Activated T-cell treated with anti-CD3 and anti-CD28 coated beads for 1 hour (primary cell): Measurements from ENCODE around the gene CTBP2.

ENCODE experiments used
- DNase-seq: peaks from one replicate; pipeline ENCODE4 v3.0.0-alpha.2; 2020; ENCODE audit warnings: low read depth

CTBP2 gene

DNA sequence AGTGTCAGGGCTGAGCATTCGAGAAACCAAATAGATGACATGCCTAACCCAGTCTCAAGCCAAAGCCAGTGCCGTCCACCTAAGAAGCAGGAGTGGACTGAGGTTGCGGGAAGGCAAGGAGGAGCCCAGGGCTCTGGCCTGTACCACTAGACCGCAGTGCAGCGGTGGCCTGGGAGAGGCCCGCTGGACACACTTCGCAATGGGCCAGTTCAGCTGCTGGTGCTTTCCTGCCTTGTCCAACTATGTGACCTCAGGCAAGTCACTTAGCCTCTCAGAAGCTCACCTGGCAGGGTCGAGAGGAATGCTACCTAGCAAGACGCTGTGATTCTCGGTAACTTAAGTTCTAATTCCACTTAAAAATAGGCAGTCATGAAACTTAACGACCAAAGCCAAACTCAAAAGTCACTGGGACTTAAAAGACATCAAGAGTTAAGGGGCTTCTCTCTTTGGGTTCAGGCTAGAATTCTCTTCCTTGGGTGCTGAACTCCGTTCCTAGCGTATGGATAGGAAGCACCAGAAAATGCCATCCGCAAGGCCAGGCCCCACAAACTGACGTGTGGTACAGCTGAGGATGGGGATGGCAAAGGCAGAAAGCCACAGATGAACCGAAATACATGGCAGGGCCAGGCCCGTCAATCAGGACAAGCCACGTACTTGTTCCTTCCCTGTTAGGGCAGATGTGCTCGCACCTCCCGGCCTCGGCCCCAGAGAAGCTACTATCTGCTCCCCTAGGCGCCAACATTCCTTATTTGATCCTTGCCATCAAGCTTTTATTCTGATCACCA, 34.2 kb downstream of the CTBP2 start:
- no peak for DNase-seq

DNA sequence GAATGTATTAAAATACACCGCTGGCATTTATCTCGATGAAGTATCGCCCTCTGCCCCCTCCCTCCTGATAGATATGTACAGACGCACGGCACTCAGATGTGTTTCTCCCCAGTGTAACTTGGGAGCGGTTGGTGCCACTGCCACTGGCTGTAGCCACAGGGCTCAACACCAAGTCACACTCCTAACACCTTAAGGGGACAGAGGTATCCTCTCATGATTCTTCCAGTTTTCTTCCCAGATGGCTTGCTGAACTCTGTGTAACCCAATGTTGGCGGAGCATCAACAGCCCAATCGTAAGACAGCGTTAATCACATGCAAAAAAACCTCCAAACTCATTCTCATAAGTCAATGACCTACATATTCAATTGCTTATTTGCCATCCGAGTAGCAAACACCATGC, 35.5 kb downstream of the CTBP2 start:
- DNase-seq: no peak

- no peak for DNase-seq
Observed at GRCh38 chr10:125124115-125124487, 36.3 kb downstream of the CTBP2 start.

- no peak for DNase-seq
Observed at GRCh38 chr10:125123476-125124114, 36.8 kb downstream of the CTBP2 start.

DNA sequence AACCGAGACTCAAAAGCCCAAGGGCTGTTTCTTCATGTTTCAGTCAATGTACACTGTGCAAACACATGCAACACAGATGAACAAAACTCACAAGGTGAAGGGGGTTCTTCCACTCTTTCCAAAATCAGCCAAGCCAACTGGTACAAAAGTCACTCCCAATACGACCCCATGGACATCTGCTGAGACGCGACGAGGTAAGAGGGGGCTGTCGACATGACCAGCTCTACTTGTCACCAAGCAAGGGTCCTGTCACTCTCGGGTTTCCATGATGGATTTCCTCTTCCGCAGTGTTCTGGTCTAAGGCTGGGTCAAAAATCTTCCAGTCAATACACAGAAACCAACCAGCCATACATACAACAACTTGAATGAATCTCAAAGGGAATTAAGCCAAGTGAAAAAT, 37.8 kb downstream of the CTBP2 start:
- DNase-seq: no peak

DNA sequence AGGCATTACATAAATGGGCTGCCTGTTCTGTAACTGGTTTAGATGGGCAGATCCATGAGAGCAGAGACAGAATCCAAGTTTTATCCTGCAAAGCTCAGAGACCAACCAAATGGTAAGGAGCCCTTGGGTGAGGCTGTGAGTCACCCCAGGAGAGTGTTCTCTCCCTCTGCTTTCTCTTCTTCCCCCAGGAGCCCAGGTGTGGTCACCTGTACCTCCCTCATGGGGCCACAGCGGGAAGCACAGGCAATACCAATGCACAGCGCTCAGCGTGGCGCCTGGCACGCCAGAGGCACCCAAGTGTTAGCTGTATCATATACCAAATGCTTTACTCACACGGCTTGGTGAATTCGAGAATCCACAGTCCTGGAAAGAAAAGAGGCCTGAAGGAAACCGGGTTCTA, 39.4 kb downstream of the CTBP2 start:
- DNase-seq: no peak

DNA sequence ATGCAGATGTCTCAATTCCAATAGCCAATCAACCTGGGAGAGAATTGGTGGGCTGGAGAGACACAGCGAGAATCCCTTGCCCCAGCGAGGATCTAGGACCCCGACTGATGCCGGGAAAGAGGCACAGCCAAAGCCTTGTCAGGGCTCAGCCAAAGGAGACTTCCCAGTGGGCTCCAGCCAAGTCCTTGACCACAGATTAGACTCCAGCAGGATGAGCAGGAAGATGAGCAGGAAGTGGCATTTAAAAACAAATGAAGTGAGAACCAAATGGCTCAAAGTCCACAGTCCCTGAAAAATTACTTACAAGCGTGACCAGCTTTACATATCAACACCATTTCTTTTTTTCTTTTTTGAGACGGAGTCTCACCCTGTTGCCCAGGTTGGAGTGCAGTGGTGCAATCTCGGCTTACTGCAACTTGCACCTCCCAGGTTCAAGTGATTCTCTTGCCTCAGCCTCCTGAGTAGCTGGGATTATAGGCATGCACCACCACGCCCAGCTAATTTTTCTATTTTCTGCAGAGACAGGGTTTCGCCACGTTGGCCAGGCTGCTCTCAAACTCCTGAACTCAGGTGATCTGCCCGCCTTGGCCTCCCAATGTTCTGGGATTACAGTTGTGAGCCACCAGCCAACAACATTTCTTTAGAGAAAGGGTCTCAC, 40.2 kb downstream of the CTBP2 start:
- no peak for DNase-seq

- DNase-seq: no peak
Observed at GRCh38 chr10:125118701-125119100, 41.7 kb downstream of the CTBP2 start.

- no peak for DNase-seq
Observed at GRCh38 chr10:125118011-125118611, 42.3 kb downstream of the CTBP2 start.

DNA sequence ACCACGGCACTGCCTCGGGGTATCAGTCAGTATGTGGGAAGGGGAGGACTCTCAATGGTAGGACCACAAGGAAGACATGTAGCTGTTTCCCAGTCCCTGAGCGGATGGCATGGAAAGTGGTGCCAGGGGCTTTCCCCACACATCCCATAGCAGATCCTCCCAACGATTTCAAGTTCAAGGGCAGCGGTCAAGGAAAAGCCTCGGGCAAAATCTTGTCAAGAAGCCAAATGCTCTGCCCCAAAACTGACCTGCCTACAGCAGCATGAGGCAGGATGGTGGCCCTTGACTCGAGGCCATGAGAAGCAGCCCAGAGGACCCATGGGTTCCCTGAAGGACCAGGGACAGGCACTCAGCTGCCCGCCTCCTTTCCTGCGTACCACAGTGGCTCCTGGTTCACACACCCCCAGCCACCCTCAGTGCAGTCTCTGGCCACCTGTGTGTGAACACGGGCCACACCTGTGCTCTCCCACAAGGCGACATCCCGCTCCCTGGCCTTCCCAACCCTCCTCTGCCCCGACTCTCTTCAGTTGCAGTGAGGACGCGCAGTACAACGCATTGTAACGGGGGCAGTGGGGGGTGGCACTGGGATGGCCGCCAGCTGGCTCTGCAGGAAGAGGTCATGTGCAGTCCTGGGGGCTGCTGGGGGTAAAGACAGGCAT, 43.6 kb downstream of the CTBP2 start:
- no peak for DNase-seq

DNA sequence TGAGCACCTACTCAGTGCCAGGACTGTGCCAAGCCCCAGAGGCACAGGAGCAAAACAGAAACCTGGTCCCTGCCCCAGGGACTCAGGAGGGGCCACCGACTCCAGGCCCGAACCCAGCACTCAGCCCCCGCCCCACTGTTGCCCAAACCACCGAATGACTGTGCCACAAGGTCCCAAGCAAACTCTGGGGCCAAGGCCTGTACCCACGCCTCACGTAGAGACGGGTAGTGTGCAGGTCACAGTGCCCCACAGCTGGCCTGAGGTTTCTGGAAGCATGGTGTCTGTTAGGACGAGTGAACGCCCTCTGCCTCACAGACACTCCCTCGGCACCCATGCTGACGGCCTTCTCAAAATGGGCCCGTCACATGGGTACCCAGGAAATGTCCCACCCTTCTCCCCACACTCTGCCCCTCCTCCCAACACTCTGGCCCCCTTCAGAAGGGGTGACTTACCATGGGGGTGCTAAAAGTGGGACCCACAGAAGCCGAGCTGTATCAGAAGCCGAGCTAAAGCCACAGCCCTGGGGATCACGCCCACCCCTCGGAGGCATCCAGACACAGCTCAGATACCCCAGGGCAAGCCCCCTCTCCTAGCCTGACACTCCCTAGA, 44.2 kb downstream of the CTBP2 start:
- DNase-seq: no peak

DNA sequence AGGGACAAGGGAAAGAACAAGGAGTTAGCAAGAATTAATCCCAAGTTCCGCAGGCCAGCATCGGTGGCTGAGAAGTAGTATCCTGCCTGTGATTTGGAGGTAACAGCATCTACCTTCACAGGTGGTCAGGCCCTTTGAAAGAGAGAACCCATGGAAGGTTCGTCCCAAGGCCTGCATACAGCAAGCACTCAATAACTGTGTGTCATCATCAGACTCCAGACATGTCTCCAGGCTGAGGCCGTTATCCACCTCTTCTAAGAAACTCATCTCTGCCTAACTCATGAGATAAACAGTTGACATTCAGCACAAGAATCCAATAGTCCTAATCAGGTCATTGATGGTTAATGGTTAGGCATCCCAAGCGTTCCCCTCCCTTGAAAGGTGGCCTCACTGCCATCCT, 45.0 kb downstream of the CTBP2 start:
- DNase-seq: no peak

- DNase-seq: no peak
Observed at GRCh38 chr10:125114761-125115391, 45.5 kb downstream of the CTBP2 start.

- no peak for DNase-seq
Observed at GRCh38 chr10:125113691-125114371, 46.5 kb downstream of the CTBP2 start.

- DNase-seq: no peak
Observed at GRCh38 chr10:125112697-125113494, 47.5 kb downstream of the CTBP2 start.

GRCh38 chr10:125111118-125111727, 49.1 kb downstream of the CTBP2 start:
- no peak for DNase-seq

DNA sequence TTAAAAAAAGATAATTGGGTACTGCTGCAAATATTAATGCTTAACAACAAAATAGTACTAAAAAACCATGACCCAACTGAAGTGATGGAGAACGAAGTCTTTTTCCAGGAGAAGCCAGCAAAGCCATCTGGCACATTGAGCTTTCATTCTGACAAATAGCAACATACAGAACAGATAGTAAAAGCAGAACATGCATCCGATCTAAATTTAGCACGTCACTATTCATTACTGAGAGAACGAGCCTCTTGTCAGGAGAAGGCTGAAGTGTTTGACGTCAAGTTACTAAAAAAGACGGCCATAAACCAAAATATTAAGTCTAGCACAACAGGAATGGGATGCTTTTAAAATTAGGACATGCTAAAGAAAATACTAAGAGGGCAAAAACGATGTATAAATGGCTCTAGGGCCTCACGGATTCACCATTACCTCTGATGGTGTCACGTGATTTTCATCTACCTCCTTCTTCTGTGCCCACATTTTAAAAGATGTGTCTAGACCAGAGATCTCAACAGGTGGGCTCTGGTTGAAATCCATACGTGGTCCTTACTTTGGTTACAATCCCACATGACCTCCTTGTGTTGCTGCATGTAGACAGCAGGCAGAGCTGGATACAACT, 52.3 kb downstream of the CTBP2 start:
- DNase-seq: no peak

DNA sequence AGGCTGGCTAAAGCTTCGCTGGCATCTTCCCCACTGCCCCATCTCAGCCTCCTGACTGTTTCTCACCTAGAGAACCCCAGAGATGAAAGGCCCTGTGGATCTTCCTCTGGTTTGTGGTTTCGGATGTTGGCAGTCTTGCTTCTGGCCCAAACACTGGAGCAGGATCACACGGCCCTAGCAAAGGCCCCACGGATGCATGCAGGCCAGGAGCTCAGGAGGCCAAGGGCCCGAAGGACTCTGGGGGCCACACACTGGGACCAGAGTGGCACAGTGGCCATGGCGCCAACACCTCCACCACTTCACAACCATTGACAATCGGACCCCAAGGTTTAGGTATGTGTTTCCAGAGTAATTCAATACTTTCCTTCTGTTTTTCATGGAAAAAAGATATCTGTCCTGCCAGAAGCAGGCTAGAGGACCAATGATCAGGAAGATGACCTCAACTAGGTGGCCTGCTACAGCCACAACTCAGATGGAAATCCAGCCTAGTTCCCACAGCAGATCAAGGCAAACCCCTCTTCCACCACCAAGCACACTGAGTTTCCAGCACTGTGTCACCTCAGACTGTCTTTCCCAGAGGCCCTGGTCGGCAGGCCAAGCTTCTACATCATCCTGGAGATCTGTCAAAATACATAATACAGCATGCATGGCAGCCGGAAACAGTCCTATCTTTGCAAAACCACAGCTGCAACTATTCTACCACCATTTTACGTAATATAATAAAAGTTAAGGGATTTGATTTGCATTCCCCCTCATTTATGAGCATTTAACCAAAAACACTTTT, 53.0 kb downstream of the CTBP2 start:
- no peak for DNase-seq
